Neural cell (in vitro differentiated cells): ENCODE data around the gene ST7L. TPM values are rescaled to one million over a fixed set of nuclear protein-coding genes. Genes with fewer than 3 reads are reported as not detected.

Experiments
- H2AFZ ChIP-seq: fragments of 200-600, 300-800 bp; sonication (generic), shearing (Covaris generic); 2 replicates; pipeline ENCODE4 v1.6.0; 2014; ENCODE audit warnings: low read depth, mild to moderate bottlenecking, antibody characterized with exemption, low read length, moderate library complexity
- H3F3A ChIP-seq: fragments of 200-600 bp; shearing (Covaris generic); 2 replicates; pipeline ENCODE4 v1.6.1; 2016; ENCODE audit warnings: mild to moderate bottlenecking, moderate library complexity, mixed read lengths, antibody characterized with exemption, low read length; ENCODE audit not compliant: insufficient read depth, poor library complexity, severe bottlenecking
- H3K27ac ChIP-seq: fragments of 200-600, 300-800 bp; sonication (generic), shearing (Covaris generic); 2 replicates; pipeline ENCODE4 v1.5.1; 2014; ENCODE audit warnings: mild to moderate bottlenecking, low read length, moderate library complexity
- H3K27me3 ChIP-seq: fragments of 300-800, 200-600 bp; sonication (generic), shearing (Covaris generic); 2 replicates; pipeline ENCODE4 v1.6.0; 2014; ENCODE audit warnings: mild to moderate bottlenecking, low read depth, low read length, moderate library complexity; ENCODE audit not compliant: insufficient read depth
- H3K36me3 ChIP-seq: fragments of 300-800, 200-600 bp; sonication (generic), shearing (Covaris generic); 2 replicates; pipeline ENCODE4 v1.5.1; 2014; ENCODE audit warnings: mild to moderate bottlenecking, antibody characterized with exemption, low read length, moderate library complexity; ENCODE audit not compliant: insufficient read depth
- H3K4me2 ChIP-seq: fragments of 300-800, 200-600 bp; sonication (generic), shearing (Covaris generic); 2 replicates; pipeline ENCODE4 v1.6.0; 2014; ENCODE audit warnings: mild to moderate bottlenecking, low read length
- H3K4me3 ChIP-seq: fragments of 300-800, 200-600 bp; sonication (generic), shearing (Covaris generic); 2 replicates; pipeline ENCODE4 v1.5.1; 2014; ENCODE audit warnings: mild to moderate bottlenecking, low read length, moderate library complexity
- H3K79me2 ChIP-seq: fragments of 200-600 bp; shearing (Covaris generic); replicated peaks from 2 replicates; pipeline ENCODE4 v1.6.0; 2014; ENCODE audit warnings: mild to moderate bottlenecking, low read length, moderate library complexity; ENCODE audit not compliant: insufficient read depth
- H3K9ac ChIP-seq: fragments of 300-800, 200-600 bp; sonication (generic), shearing (Covaris generic); 2 replicates; pipeline ENCODE4 v1.6.1; 2016; ENCODE audit warnings: mild to moderate bottlenecking, low read length, mixed read lengths
- H3K9me2 ChIP-seq: fragments of 200-600 bp; shearing (Covaris generic); 2 replicates; pipeline ENCODE4 v1.6.1; 2016; ENCODE audit warnings: mild to moderate bottlenecking, low read length, mixed read lengths; ENCODE audit not compliant: insufficient read depth
- H3K9me3 ChIP-seq: fragments of 200-600, 300-800 bp; sonication (generic), shearing (Covaris generic); 2 replicates; pipeline ENCODE4 v1.6.1; 2016; ENCODE audit warnings: mild to moderate bottlenecking, mixed run types, low read length, moderate library complexity, mixed read lengths
- H4K20me1 ChIP-seq: fragments of 200-600 bp; shearing (Covaris generic); 2 replicates; pipeline ENCODE4 v1.6.1; 2016; ENCODE audit warnings: mild to moderate bottlenecking, mixed run types; ENCODE audit not compliant: insufficient read depth
- CTCF ChIP-seq: fragments of 450-650 bp; IDR thresholded peaks from 2 replicates; pipeline ENCODE4 v1.5.1; 2014; ENCODE audit warnings: antibody characterized with exemption, mild to moderate bottlenecking, moderate library complexity; ENCODE audit not compliant: poor library complexity, severe bottlenecking
- EP300 ChIP-seq: fragments of 450-650 bp; conservative IDR thresholded peaks from 2 replicates; pipeline ENCODE4 v1.6.1; 2014; ENCODE audit warnings: antibody characterized with exemption, mild to moderate bottlenecking, moderate library complexity; ENCODE audit not compliant: poor library complexity, severe bottlenecking
- EZH2 ChIP-seq: fragments of 200-600, 300-800 bp; shearing (Covaris generic), sonication (generic); IDR thresholded peaks from 2 replicates; pipeline ENCODE4 v1.6.1; 2014; ENCODE audit warnings: antibody characterized with exemption, low read length, borderline replicate concordance, mild to moderate bottlenecking; ENCODE audit not compliant: insufficient read depth, poor library complexity, severe bottlenecking
- MXI1 ChIP-seq: fragments of 450-650 bp; conservative IDR thresholded peaks from 2 replicates; pipeline ENCODE4 v1.6.1; 2014; ENCODE audit warnings: antibody characterized with exemption, mild to moderate bottlenecking; ENCODE audit not compliant: poor library complexity, severe bottlenecking
- POLR2AphosphoS5 ChIP-seq: IDR thresholded peaks from 2 replicates; pipeline ENCODE4 v1.6.1; 2012
- RAD21 ChIP-seq: fragments of 450-650 bp; conservative IDR thresholded peaks from 2 replicates; pipeline ENCODE4 v1.6.1; 2014; ENCODE audit warnings: antibody characterized with exemption, mild to moderate bottlenecking, moderate library complexity
- REST ChIP-seq: IDR thresholded peaks from 2 replicates; pipeline ENCODE4 v1.6.1; 2012; ENCODE audit warnings: borderline replicate concordance
- SMC3 ChIP-seq: fragments of 450-650 bp; conservative IDR thresholded peaks from 2 replicates; pipeline ENCODE4 v1.6.1; 2014; ENCODE audit warnings: antibody characterized with exemption, mild to moderate bottlenecking, moderate library complexity; ENCODE audit not compliant: poor library complexity
- TAF1 ChIP-seq: IDR thresholded peaks from 2 replicates; pipeline ENCODE4 v1.6.1; 2012; ENCODE audit warnings: low read depth
- polyA plus RNA-seq: library from polyadenylated mRNA; depleted of rRNA; stranded (reverse); fragments of >200 nt; gene quantifications from 2 replicates; pipeline ENCODE4 v1.2.3, GENCODE V29; 2014

Gene ST7L
- polyA plus RNA-seq, 1 donor from 2014 or later = 33.7 TPM

- Histone ChIP-seq H3K27me3 (no peaks in the 10 kb centered on the region), H3F3A (no peaks in the 10 kb centered on the region), H3K36me3 (no peaks in the 10 kb centered on the region), H3K4me3 (no peak overlapping the region), H3K79me2 (no peaks in the 10 kb centered on the region), H4K20me1 (no peaks in the 10 kb centered on the region), H3K9me3 (no peaks in the 10 kb centered on the region), H3K4me2 (no peak overlapping the region), H3K9me2 (no peaks in the 10 kb centered on the region), H3K9ac (no peak overlapping the region), H2AFZ (no peak overlapping the region), H3K27ac (no peak overlapping the region)
- TF ChIP-seq TAF1 = no peak
- TF ChIP-seq RAD21 = no peak
- TF ChIP-seq REST = no peak
- no peak for TF ChIP-seq EZH2
- no peak for TF ChIP-seq CTCF
- TF ChIP-seq POLR2AphosphoS5 = no peak
Measured at GRCh38 chr1:112522621-112523020, 96.3 kb downstream of the ST7L start.

GRCh38 chr1:112520166-112520565 is 98.8 kb downstream of the ST7L start:
- H3K4me2 ChIP-seq = no peak overlapping the region
- H3K27ac ChIP-seq = no peak overlapping the region
- H3K79me2 ChIP-seq = no peaks in the 10 kb centered on the region
- no peaks in the 10 kb centered on the region for H3F3A ChIP-seq
- H3K36me3 ChIP-seq = no peaks in the 10 kb centered on the region
- H3K4me3 ChIP-seq = no peak overlapping the region
- no peaks in the 10 kb centered on the region for H3K9me2 ChIP-seq
- H3K27me3 ChIP-seq = no peaks in the 10 kb centered on the region
- no peak overlapping the region for H2AFZ ChIP-seq
- H3K9ac ChIP-seq = no peak overlapping the region
- no peaks in the 10 kb centered on the region for H3K9me3 ChIP-seq
- no peak for TF ChIP-seq POLR2AphosphoS5
- no peak for TF ChIP-seq SMC3
- no peak for TF ChIP-seq RAD21
- no peak for TF ChIP-seq EZH2
- no peak for TF ChIP-seq REST
- no peak for TF ChIP-seq TAF1
- no peak for TF ChIP-seq EP300
- no peak for TF ChIP-seq MXI1
- TF ChIP-seq CTCF = no peak
- no peaks in the 10 kb centered on the region for H4K20me1 ChIP-seq
